Loucy (cell line): ENCODE measurements around the gene CASZ1.

ENCODE experiments used
- CTCF ChIP-seq: fragments of 200-600 bp; sonication (generic); conservative IDR thresholded peaks from 2 replicates; pipeline ENCODE4 v1.5.1; 2014; ENCODE audit warnings: mild to moderate bottlenecking, antibody characterized with exemption, low read length
- EZH2phosphoT487 ChIP-seq: fragments of 200-600 bp; IDR thresholded peaks from 2 replicates; pipeline ENCODE4 v1.6.1; 2018; ENCODE audit warnings: antibody characterized with exemption, mild to moderate bottlenecking, moderate library complexity, borderline replicate concordance

GRCh38 chr1:10675813-10676212, 120.6 kb downstream of the CASZ1 start:
- TF ChIP-seq CTCF (no peak), EZH2phosphoT487 (no peak)
